Liver (tissue), 3 donors: ENCODE results near the gene TXN.

Experiments
- CTCF ChIP-seq: fragments of 150-350 bp; IDR thresholded peaks from 2 replicates; pipeline ENCODE4 v1.5.1; 2017; ENCODE audit warnings: improper control_type of control experiment, low read depth, low read length; ENCODE audit not compliant: missing input control
- EGR1 ChIP-seq, 2 donors: IDR thresholded peaks; 2 replicates each; pipeline ENCODE4 v1.6.1; 2016 to 2018; ENCODE audit warnings: antibody characterized with exemption in 2 of 2, low read depth in 2 of 2
- GABPA ChIP-seq, 2 donors: IDR thresholded peaks in 1 of 2; conservative IDR thresholded peaks in 1 of 2; 2 replicates each; pipeline ENCODE4 v1.6.1; 2016; ENCODE audit warnings: antibody characterized with exemption in 2 of 2, mild to moderate bottlenecking in 1 of 2, moderate library complexity in 1 of 2
- YY1 ChIP-seq: IDR thresholded peaks from 2 replicates; pipeline ENCODE4 v1.6.1; 2016; ENCODE audit warnings: antibody characterized with exemption, mild to moderate bottlenecking
- donor health status: healthy.
- donor health status: healthy.

DNA sequence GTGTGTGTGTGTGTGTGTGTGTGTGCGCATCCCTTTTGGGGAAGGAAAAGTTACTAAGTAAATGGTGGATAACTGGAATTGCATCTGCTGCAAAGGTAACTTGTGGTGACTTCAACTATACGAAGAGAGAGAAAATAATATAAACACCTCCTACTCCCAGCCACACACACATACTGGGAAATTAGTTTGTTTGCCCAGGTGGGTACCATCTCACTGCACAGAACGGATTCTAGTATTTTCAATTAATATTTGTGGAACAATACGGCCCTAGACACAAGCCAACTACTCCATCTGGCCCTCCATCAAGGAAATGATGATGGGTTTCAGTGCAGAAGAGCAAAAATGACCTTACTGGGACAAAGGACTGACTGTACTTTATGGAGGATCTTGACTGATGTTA is 32.2 kb upstream of the TXN start:
- TF ChIP-seq GABPA (IDR thresholded peaks at IDR 0.05 in 1 of 2, conservative IDR thresholded peaks at IDR 0.05 in 1 of 2) (no peak), CTCF (no peak), YY1 (no peak), EGR1 (IDR thresholded peaks at IDR 0.05; ENCODE audit: low read depth in 2 of 2) (no peak)
